ENCODE data around the gene SLC33A1.

The SLC33A1 gene

DNA sequence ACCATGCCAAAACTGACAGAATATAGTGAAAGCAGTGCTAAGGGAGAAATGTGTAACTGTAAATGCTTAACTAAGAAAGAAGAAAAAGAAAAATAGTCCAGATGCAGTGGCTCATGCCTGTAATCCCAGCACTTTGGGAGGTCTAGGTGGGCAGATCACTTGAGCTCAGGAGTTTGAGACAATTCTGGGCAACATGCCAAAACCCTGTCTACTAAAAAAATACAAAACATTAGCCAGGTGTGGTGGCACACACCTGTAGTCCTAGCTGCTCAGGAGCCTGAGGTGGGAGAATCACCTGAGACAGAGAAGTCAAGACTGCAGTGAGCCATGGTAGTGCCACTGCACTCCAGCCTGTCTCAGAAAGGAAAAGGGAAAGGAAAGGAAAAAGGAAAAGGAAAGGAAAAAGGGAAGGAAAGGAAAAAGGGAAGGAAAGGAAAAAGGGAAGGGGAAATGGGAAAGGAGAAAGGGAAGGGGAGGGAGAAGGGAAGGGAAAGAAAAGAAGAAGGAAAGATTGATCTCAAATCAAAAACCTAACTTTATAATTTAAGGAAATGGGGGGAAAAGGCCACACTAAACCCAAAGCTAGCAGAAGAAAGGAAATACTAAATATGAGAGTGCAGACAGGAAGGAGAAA lies 68.4 kb downstream of the SLC33A1 start:
- no peak for DNase-seq

DNA sequence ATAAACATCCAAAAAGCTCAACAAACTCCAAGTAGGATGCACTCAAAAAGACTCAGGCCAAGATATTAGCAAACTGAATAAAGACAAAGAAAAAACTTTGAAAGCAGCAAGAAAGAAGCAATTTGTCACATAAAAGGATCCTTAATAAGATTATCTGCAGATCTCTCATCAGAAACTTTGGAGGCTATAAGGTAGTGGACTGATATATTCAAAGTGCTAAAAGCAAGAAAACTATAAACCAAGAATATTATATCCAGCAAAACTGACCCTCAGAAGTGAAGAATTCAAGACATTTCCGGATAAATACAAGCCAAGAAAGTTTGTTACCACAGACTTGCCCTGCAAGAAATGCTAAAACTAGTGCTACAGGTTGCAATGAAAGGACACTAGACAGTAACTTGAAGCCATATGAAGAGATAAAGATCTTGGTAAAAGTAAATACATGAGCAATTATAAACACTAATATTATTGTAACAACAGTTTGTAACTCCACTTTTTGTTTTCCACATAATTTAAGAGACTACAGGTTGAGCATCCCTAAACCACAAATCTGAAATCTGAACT lies 71.8 kb downstream of the SLC33A1 start:
- no peak for DNase-seq

DNA sequence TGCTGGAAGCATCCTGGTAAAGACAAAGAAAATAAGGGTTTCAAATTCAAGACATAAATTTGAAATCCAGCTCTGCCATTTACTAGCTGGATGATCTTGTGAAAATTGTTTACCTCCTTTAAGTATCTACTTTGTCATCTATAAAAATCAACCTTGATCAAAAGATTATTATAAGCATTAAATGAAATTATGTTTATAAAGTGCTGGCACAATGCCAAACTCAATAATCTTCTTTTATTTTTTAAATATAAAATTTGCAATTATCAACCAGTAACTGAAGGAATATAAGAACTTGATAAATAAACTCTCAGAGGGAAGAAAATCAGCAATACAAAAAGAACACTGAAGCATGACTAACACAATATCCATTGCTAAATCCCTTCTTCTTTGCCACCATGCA lies 73.9 kb downstream of the SLC33A1 start:
- DNase-seq, result no peak

DNA sequence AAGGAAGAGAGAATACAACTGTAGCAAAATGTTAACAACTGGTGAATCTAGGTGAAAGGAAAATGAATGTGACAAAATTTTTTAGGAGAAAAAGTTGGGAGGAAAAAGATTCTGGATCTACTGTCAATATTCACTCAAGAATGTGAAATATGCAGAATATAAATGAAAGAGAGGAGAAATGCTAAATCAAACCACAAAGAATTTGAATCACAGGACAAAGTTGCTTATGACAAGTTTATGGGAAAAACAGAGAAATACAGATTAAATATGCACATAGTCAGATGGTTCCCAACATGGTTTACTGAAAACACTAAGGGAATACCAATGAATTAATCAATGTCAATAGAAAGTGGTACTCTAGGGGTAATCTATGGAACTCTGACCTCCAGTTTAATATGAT lies 75.8 kb downstream of the SLC33A1 start:
- no peak for DNase-seq

GRCh38 chr3:155772801-155773200 lies 81.4 kb downstream of the SLC33A1 start:
- no peak for DNase-seq

DNA sequence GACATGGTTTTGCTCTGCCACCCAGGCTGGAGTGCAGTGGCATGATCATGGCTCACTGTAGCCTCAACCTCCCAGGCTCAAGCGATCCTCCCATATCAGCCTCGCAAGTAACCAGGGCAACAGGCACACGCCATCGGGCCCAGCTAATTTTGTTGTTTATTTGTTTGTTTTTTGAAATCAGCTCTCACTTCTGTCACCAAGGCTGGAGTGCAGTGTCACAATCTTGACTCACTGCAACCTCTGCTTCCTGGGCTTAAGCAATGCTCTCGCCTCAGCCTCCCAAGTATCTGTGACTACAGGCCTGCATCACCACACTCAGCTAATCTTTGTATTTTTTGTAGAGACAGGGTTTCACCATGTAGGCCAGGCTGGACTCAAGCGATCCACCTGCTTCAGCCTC lies 83.1 kb downstream of the SLC33A1 start:
- DNase-seq, result no peak

Data from T-helper 1 cell (primary cell).